Memory B cell (primary cell): ENCODE results near the gene ELOVL6.

Experiments used
- ATAC-seq: fragments of 150-1000 bp; cut with Tn5 transposase; 2 replicates; pipeline ENCODE4 v1.10.0; 2021; ENCODE audit warnings: low read depth, mild to moderate bottlenecking, moderate library complexity
- DNase-seq, 2 donors: peaks; one replicate each; pipeline ENCODE4 v3.0.0; 2022; ENCODE audit warnings: low spot score in 2 of 2
- H3K27ac Mint-ChIP-seq: one replicate; pipeline ENCODE4 v1.8.0; 2022; ENCODE audit warnings: mild to moderate bottlenecking, moderate library complexity, mixed read lengths
- H3K27me3 Mint-ChIP-seq: one replicate; pipeline ENCODE4 v1.8.0; 2022; ENCODE audit warnings: mixed read lengths
- H3K36me3 Mint-ChIP-seq: one replicate; pipeline ENCODE4 v1.8.0; 2022; ENCODE audit warnings: mild to moderate bottlenecking, mixed read lengths
- H3K4me1 Mint-ChIP-seq: one replicate; pipeline ENCODE4 v1.8.0; 2022; ENCODE audit warnings: mixed read lengths
- H3K4me3 Mint-ChIP-seq: one replicate; pipeline ENCODE4 v1.8.0; 2022; ENCODE audit warnings: mild to moderate bottlenecking, moderate library complexity, mixed read lengths
- H3K9me3 Mint-ChIP-seq: one replicate; pipeline ENCODE4 v1.8.0; 2022; ENCODE audit warnings: mixed read lengths

The ELOVL6 gene

DNA sequence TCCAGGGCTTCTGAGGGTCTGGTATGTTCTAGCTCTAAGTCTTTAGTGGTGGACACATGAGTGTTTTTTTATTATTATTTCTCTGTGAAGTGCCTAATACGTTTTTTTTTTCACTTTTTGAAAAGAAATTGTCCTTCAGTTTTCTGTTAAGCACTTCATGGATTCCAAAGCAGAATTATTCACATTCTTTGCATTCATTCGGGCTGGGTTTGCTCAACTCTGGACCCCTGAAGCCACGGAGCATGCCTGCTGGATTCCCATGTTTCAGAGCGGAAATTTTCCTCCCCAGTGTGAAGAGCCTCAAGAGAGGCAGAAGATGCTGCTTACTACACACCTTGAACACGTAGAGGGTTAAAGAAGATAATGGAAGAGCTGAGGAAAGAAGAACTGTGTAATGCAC, 178.3 kb downstream of the ELOVL6 start:
- no peak for ATAC-seq
- DNase-seq = no peak
- H3K27me3 Mint-ChIP-seq = peaks cover 5% of the 10 kb centered on the region
- no peak overlapping the region for H3K4me3 Mint-ChIP-seq
- H3K4me1 Mint-ChIP-seq = no peaks in the 10 kb centered on the region
- peaks cover 3% of the 10 kb centered on the region for H3K9me3 Mint-ChIP-seq
- no peak overlapping the region for H3K27ac Mint-ChIP-seq
- no peaks in the 10 kb centered on the region for H3K36me3 Mint-ChIP-seq

- Mint-ChIP-seq H3K27me3 (peaks cover 6% of the 10 kb centered on the region), H3K4me3 (no peak overlapping the region), H3K27ac (no peak overlapping the region)
Observed at GRCh38 chr4:110019153-110019552, 179.3 kb downstream of the ELOVL6 start.

GRCh38 chr4:110014233-110014632, 184.2 kb downstream of the ELOVL6 start:
- no peaks in the 10 kb centered on the region for H3K36me3 Mint-ChIP-seq
- no peak overlapping the region for H3K27ac Mint-ChIP-seq
- no peaks in the 10 kb centered on the region for H3K9me3 Mint-ChIP-seq
- no peak overlapping the region for H3K4me3 Mint-ChIP-seq
- H3K4me1 Mint-ChIP-seq = no peaks in the 10 kb centered on the region
- ATAC-seq (no peak), DNase-seq (no peak)
- H3K27me3 Mint-ChIP-seq = peaks cover 9% of the 10 kb centered on the region

More at GRCh38 chr4:110019153-110019552, 179.3 kb downstream of the ELOVL6 start:
- ATAC-seq (no peak), DNase-seq (no peak)
- H3K4me1 Mint-ChIP-seq = no peaks in the 10 kb centered on the region
- peaks cover 3% of the 10 kb centered on the region for H3K9me3 Mint-ChIP-seq
- no peaks in the 10 kb centered on the region for H3K36me3 Mint-ChIP-seq

GRCh38 chr4:110012917-110013316, 185.5 kb downstream of the ELOVL6 start:
- no peaks in the 10 kb centered on the region for H3K4me1 Mint-ChIP-seq
- H3K27me3 Mint-ChIP-seq = peaks cover 9% of the 10 kb centered on the region
- no peak overlapping the region for H3K27ac Mint-ChIP-seq
- H3K9me3 Mint-ChIP-seq = no peaks in the 10 kb centered on the region
- no peak for ATAC-seq
- H3K4me3 Mint-ChIP-seq = no peak overlapping the region
- no peak for DNase-seq
- H3K36me3 Mint-ChIP-seq = no peaks in the 10 kb centered on the region

- H3K9me3 Mint-ChIP-seq = no peaks in the 10 kb centered on the region
- DNase-seq = no peak
- no peak overlapping the region for H3K4me3 Mint-ChIP-seq
- no peak overlapping the region for H3K27ac Mint-ChIP-seq
- H3K36me3 Mint-ChIP-seq = no peaks in the 10 kb centered on the region
- H3K27me3 Mint-ChIP-seq = peaks cover 9% of the 10 kb centered on the region
- no peaks in the 10 kb centered on the region for H3K4me1 Mint-ChIP-seq
- no peak for ATAC-seq
Observed at GRCh38 chr4:110010797-110011196, 187.6 kb downstream of the ELOVL6 start.

DNA sequence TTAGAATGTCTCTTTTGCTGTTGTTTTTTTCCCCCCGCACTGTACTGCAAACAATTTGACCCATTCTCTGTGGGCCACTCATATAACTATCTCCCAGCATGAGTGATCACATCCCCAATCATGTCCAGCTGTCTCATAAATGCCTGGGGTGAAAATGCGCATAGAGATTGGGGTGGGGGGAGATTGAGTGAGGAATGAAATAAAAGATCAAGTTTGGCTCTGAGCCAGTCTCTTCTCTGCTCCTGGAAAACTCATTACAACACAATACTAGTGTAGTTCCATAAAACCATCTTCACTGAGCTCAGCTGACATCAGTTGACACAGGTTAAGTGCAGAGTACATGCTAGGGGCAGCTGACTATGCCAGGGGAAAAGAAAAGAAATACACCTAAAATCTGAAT, 188.9 kb downstream of the ELOVL6 start:
- no peaks in the 10 kb centered on the region for H3K9me3 Mint-ChIP-seq
- no peaks in the 10 kb centered on the region for H3K4me1 Mint-ChIP-seq
- no peak overlapping the region for H3K27ac Mint-ChIP-seq
- peaks cover 11% of the 10 kb centered on the region for H3K27me3 Mint-ChIP-seq
- no peaks in the 10 kb centered on the region for H3K36me3 Mint-ChIP-seq
- no peak for ATAC-seq
- no peak overlapping the region for H3K4me3 Mint-ChIP-seq
- DNase-seq = no peak

DNA sequence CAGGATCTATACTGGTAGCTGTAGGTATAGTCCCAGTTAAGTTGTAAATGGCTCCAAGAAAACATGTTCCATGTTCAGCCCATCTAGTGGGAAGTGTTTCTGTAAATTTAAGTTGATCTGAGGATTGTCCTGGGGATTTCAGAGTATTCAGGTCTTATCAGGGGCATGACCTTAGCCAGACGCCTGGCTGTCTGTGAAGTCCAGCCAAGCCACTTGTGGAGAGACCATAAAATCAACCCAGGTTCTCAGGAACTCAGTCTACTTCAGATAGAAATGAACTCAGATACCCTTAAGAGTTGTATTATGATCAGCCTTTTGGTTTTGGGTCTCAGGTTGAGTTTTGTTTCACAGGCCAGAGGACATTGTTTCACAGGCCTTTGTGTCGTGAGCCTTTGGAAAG, 189.9 kb downstream of the ELOVL6 start:
- H3K4me1 Mint-ChIP-seq = no peaks in the 10 kb centered on the region

DNA sequence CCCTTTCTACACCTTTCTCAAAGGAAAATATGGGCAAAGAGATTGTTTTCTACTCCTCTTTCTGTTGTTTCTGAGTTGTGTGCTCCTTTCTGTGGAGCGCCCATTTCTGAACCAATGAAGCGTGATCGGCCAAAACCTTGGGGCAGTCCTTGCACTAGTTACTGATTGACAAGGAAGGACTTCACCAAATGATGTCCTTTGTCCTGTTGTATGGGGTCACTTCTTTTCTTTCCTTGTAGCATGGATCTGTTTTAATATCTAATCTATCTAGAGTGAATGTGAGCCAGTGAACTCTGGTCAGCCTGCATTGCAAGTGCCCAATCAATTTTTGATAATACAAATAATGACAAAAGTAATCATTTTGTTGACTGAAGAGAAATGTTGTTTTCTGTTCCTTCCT, 191.2 kb downstream of the ELOVL6 start:
- H3K4me3 Mint-ChIP-seq = no peak overlapping the region
- H3K4me1 Mint-ChIP-seq = no peaks in the 10 kb centered on the region
- H3K27ac Mint-ChIP-seq = no peak overlapping the region
- no peaks in the 10 kb centered on the region for H3K36me3 Mint-ChIP-seq
- ATAC-seq (no peak), DNase-seq (no peak)
- peaks cover 9% of the 10 kb centered on the region for H3K27me3 Mint-ChIP-seq
- no peaks in the 10 kb centered on the region for H3K9me3 Mint-ChIP-seq

More for the DNA sequence above, 189.9 kb downstream of the ELOVL6 start:
- H3K4me3 Mint-ChIP-seq = no peak overlapping the region
- H3K9me3 Mint-ChIP-seq = no peaks in the 10 kb centered on the region
- no peak overlapping the region for H3K27ac Mint-ChIP-seq
- ATAC-seq = no peak
- H3K36me3 Mint-ChIP-seq = no peaks in the 10 kb centered on the region
- DNase-seq = no peak
- peaks cover 6% of the 10 kb centered on the region for H3K27me3 Mint-ChIP-seq

DNA sequence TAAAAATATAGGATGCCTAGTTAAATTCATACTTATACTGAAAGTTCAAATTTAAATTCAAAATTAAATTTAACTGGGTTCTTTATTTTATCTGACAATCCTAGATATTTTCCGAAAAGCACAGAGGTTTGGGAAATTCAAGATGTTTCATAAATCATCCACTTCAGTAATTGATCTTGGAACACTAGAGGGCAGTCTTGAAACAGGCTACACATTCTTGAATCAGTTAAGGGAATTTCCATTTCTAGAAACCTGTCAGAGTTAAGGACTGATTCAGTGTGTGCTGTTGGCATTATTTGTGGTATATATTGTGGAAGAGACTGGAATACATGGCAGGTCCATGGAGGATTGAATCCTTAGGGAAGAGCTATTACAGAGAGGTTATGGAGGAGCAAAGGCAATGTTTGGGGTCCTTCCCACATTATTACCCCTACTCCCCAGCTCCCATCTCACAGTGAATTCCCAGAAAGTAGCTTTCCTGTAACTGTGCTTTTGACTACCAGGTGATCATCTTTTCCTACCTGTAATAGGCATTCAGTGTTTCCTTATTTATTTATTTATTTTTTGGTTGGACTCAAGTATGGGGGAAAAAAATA, 192.9 kb downstream of the ELOVL6 start:
- Mint-ChIP-seq H3K27me3 (peaks cover 10% of the 10 kb centered on the region), H3K4me1 (no peaks in the 10 kb centered on the region), H3K9me3 (no peaks in the 10 kb centered on the region), H3K4me3 (no peak overlapping the region), H3K36me3 (no peaks in the 10 kb centered on the region), H3K27ac (no peak overlapping the region)
- ATAC-seq (peak; percentile 70), DNase-seq (peak in 1 of 2 donors; percentile 35)

- Mint-ChIP-seq H3K4me1 (no peaks in the 10 kb centered on the region), H3K27me3 (peaks cover 11% of the 10 kb centered on the region), H3K27ac (no peak overlapping the region), H3K36me3 (no peaks in the 10 kb centered on the region), H3K9me3 (no peaks in the 10 kb centered on the region), H3K4me3 (no peak overlapping the region)
- ATAC-seq (no peak), DNase-seq (no peak)
Observed at GRCh38 chr4:110004556-110004955, 193.9 kb downstream of the ELOVL6 start.

DNA sequence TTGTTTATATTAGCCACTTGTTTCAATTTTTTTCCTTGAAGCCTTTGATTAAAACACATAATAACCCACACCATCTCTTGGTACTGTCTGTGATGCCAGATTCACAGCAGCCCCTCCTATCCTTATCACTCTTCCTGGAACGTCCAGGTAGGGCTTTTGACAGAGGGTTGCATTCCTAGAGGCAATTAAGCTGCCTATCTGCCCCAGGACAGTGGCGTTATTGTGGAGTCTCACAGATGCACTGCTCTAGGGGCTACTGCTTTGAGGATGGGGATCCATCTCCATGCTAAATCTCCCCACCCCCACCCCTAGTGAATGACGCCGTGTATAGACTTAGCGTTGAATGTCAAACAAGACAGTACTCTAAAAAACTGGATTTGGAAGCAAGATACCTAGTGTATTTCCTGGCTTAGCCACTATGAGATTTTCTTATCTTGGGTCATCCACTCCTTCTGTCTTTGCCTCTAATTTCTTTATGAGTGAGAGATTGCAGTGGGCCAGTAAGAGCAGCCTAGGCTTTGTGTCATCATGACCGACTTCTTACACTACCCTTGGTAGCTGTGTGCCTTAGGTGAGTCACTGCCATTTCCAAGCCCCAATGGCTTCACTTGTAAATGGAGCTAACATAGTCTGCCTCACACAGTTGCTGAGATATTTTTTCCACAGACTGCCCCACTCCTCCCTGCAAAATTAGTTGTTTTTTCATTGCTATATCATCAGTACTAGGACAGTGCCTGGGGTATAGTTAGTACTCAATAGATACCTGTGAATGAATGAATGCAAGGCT, 194.8 kb downstream of the ELOVL6 start:
- Mint-ChIP-seq H3K9me3 (no peaks in the 10 kb centered on the region), H3K4me3 (no peak overlapping the region), H3K27ac (no peak overlapping the region), H3K27me3 (peaks cover 9% of the 10 kb centered on the region), H3K36me3 (no peaks in the 10 kb centered on the region), H3K4me1 (no peaks in the 10 kb centered on the region)
- ATAC-seq (no peak), DNase-seq (no peak)

DNA sequence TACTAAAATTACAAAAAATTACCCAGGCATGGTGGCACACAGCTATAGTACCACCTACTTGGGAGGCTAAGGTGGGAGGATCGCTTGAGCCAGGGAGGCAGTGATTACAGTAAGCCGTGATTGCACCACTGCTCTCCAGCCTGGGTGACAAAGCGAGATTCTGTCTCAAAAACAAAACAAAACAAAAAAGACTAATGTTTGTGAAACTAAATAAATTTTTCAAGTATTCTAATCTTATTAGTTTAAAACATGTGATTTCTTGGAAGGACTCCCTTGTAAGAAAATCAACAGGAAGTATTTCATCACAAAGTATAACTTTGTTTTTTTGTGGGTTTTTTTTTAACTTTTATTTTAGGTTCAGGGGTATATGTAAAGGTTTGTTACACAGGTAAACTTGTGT, 196.1 kb downstream of the ELOVL6 start:
- H3K9me3 Mint-ChIP-seq = no peaks in the 10 kb centered on the region
- H3K4me1 Mint-ChIP-seq = no peaks in the 10 kb centered on the region
- no peak overlapping the region for H3K27ac Mint-ChIP-seq
- DNase-seq (no peak), ATAC-seq (no peak)
- no peak overlapping the region for H3K4me3 Mint-ChIP-seq
- H3K36me3 Mint-ChIP-seq = no peaks in the 10 kb centered on the region
- peaks cover 9% of the 10 kb centered on the region for H3K27me3 Mint-ChIP-seq

DNA sequence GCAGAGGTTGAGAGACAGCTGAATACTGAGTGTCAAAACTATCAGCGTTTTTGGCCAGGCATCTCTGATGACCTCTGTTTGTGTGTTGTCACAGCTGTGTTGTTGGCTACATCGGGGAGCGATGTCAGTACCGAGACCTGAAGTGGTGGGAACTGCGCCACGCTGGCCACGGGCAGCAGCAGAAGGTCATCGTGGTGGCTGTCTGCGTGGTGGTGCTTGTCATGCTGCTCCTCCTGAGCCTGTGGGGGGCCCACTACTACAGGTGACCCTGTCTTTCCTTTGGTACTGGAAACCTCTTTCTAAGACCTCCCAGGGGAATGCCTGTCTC, 198.9 kb downstream of the ELOVL6 start:
- DNase-seq (no peak), ATAC-seq (no peak)
- no peak overlapping the region for H3K4me3 Mint-ChIP-seq
- H3K36me3 Mint-ChIP-seq = no peaks in the 10 kb centered on the region
- H3K27me3 Mint-ChIP-seq = peaks cover 8% of the 10 kb centered on the region
- H3K9me3 Mint-ChIP-seq = no peaks in the 10 kb centered on the region
- peaks cover 3% of the 10 kb centered on the region for H3K4me1 Mint-ChIP-seq
- H3K27ac Mint-ChIP-seq = no peak overlapping the region

GRCh38 chr4:109998867-109999584, 199.4 kb downstream of the ELOVL6 start:
- no peaks in the 10 kb centered on the region for H3K36me3 Mint-ChIP-seq
- ATAC-seq = peak; percentile 70
- peaks cover 9% of the 10 kb centered on the region for H3K4me1 Mint-ChIP-seq
- no peak overlapping the region for H3K27ac Mint-ChIP-seq
- DNase-seq = peak; percentile 20 to 60
- H3K4me3 Mint-ChIP-seq = no peak overlapping the region
- no peaks in the 10 kb centered on the region for H3K9me3 Mint-ChIP-seq
- H3K27me3 Mint-ChIP-seq = peaks cover 8% of the 10 kb centered on the region
